Adrenal gland (tissue), 9 donors: Measurements from ENCODE around the gene KRABD2.

Experiments
- DNase-seq, 7 donors: peaks; one replicate each; pipeline ENCODE4 v3.0.0-alpha.2; 2019 to 2020
- H3K27ac ChIP-seq, 5 donors: fragments of 200-600 bp; sonication (generic) in 4 of 5; 1 replicate in 3 of 5; 2 replicates in 2 of 5; pipeline versions ENCODE4 v1.5.1 to v1.8.0; 2016 to 2020; ENCODE audit warnings: mild to moderate bottlenecking in 1 of 5
- H3K27me3 ChIP-seq: fragments of 200-600 bp; 2 replicates; pipeline ENCODE4 v1.8.0; 2021
- H3K36me3 ChIP-seq, 2 donors: fragments of 200-600 bp; replicated peaks in 1 of 2; 1 replicate in 1 of 2; 2 replicates in 1 of 2; pipeline versions ENCODE4 v1.5.1 to v1.8.0; 2018 to 2022
- H3K4me1 ChIP-seq, 2 donors: fragments of 200-600 bp; replicated peaks in 1 of 2; 1 replicate in 1 of 2; 2 replicates in 1 of 2; pipeline versions ENCODE4 v1.5.1 to v1.8.0; 2018 to 2021
- H3K4me3 ChIP-seq, 4 donors: fragments of 200-600 bp; sonication (generic) in 3 of 4; one replicate each; pipeline ENCODE4 v1.5.1; 2016 to 2018
- H3K9me3 ChIP-seq, 3 donors: fragments of 200-600 bp; sonication (generic) in 1 of 3; replicated peaks in 1 of 3; 1 replicate in 2 of 3; 2 replicates in 1 of 3; pipeline versions ENCODE4 v1.5.1 to v1.8.0; 2016 to 2021
- CTCF ChIP-seq, 6 experiments: fragments of 450-650 bp in 4 of 6; fragments of 200-600 bp in 2 of 6; sonication (generic) in 1 of 6; IDR thresholded peaks; 1 replicate in 5 of 6; 2 replicates in 1 of 6; pipeline versions ENCODE4 v1.5.1 to v1.8.0; 2016 to 2021; ENCODE audit warnings: antibody characterized with exemption in 6 of 6, mild to moderate bottlenecking in 2 of 6, moderate library complexity in 1 of 6
- POLR2A ChIP-seq, 2 donors: fragments of 450-650 bp; IDR thresholded peaks; one replicate each; pipeline ENCODE4 v1.6.1; 2017; ENCODE audit warnings: antibody characterized with exemption in 2 of 2, mild to moderate bottlenecking in 2 of 2, moderate library complexity in 1 of 2
- WGBS, 4 donors: extraction: QIAGEN DNeasy Blood & Tissue Kit in 2 of 4; methylation state at CpG; one replicate each; pipeline versions ENCODE4 v1.1.5 to v1.1.7; 2013 to 2017; 5-methylcytosine and 5-hydroxymethylcytosine counted together
- intact Hi-C, 2 donors: fragments of 100-400 bp; cut with DNase I; formaldehyde crosslinking; loops; one replicate each; pipeline versions ENCODE4 v1.14.1 to v1.15.0; 2022 to 2023
- donor health status: healthy with polysubstance abuse.
- donor health status: Bipolar disorder and iron deficiency.
- donor health status: DM: yes; HTN: yes; CAD: no.
- donor health status: DM: no; HTN: no; CAD: no.
- donor health status: DM: no; HTN: no; CAD: no.

Gene KRABD2

GRCh38 chr17:8360751-8361150 lies 15.8 kb downstream of the KRABD2 start:
- no peaks in the 10 kb centered on the region for H3K4me1 ChIP-seq
- H3K27ac ChIP-seq, result no peak overlapping the region
- 38 to 51% (median 49%) methylated on average over 3 of the region's 3 CpGs for WGBS, 4 donors
- TF ChIP-seq CTCF (IDR thresholded peaks at IDR 0.05) (no peak), POLR2A (IDR thresholded peaks at IDR 0.05) (no peak)
- no peaks in the 10 kb centered on the region for H3K9me3 ChIP-seq
- intact Hi-C loops, result no loop called here
- no peaks in the 10 kb centered on the region for H3K27me3 ChIP-seq
- DNase-seq, result no peak
- no peak overlapping the region for H3K4me3 ChIP-seq
- H3K36me3 ChIP-seq, result no peaks in the 10 kb centered on the region

GRCh38 chr17:8360260-8360659 lies 16.2 kb downstream of the KRABD2 start:
- TF ChIP-seq POLR2A (IDR thresholded peaks at IDR 0.05), result no peak
- no peak for TF ChIP-seq CTCF (IDR thresholded peaks at IDR 0.05)

GRCh38 chr17:8359769-8360168 lies 16.7 kb downstream of the KRABD2 start:
- 70 to 75% (median 71%) methylated on average over 5 of the region's 5 CpGs for WGBS, 4 donors
- Histone ChIP-seq H3K27me3 (no peaks in the 10 kb centered on the region), H3K4me1 (no peaks in the 10 kb centered on the region), H3K36me3 (no peaks in the 10 kb centered on the region), H3K27ac (peak overlapping the region in 1 of 5 donors; percentile 67), H3K4me3 (no peak overlapping the region), H3K9me3 (no peaks in the 10 kb centered on the region)
- TF ChIP-seq CTCF (IDR thresholded peaks at IDR 0.05) (no peak), POLR2A (IDR thresholded peaks at IDR 0.05) (no peak)
- DNase-seq, result peak in 1 of 7 donors; percentile 40
- intact Hi-C loops, result no loop called here

More at GRCh38 chr17:8360260-8360659, 16.2 kb downstream of the KRABD2 start:
- intact Hi-C loops, result no loop called here
- WGBS, 4 donors, result 31 to 41% (median 33%) methylated on average over 3 of the region's 3 CpGs
- Histone ChIP-seq H3K27ac (no peak overlapping the region), H3K9me3 (no peaks in the 10 kb centered on the region), H3K36me3 (no peaks in the 10 kb centered on the region), H3K4me1 (no peaks in the 10 kb centered on the region), H3K4me3 (no peak overlapping the region), H3K27me3 (no peaks in the 10 kb centered on the region)
- DNase-seq, result no peak

GRCh38 chr17:8357910-8358309 lies 18.6 kb downstream of the KRABD2 start:
- TF ChIP-seq CTCF (IDR thresholded peaks at IDR 0.05), result no peak
- no peak for TF ChIP-seq POLR2A (IDR thresholded peaks at IDR 0.05)
- no peak for DNase-seq
- no peaks in the 10 kb centered on the region for H3K9me3 ChIP-seq
- intact Hi-C loops, result no loop called here
- no peak overlapping the region for H3K4me3 ChIP-seq
- 92 to 97% (median 95%) methylated on average over 3 of the region's 3 CpGs for WGBS, 4 donors
- H3K27me3 ChIP-seq, result no peaks in the 10 kb centered on the region
- no peaks in the 10 kb centered on the region for H3K36me3 ChIP-seq
- no peaks in the 10 kb centered on the region for H3K4me1 ChIP-seq
- no peak overlapping the region for H3K27ac ChIP-seq
